HG03175 (cell line): ENCODE data around the gene ACTL8.

Experiments
- ATAC-seq: cut with Tn5 transposase; IDR thresholded peaks from one replicate; pipeline ENCODE4 v1.9.1; 2021; ENCODE audit warnings: mild to moderate bottlenecking, moderate library complexity; ENCODE audit not compliant: unreplicated experiment

Gene ACTL8

DNA sequence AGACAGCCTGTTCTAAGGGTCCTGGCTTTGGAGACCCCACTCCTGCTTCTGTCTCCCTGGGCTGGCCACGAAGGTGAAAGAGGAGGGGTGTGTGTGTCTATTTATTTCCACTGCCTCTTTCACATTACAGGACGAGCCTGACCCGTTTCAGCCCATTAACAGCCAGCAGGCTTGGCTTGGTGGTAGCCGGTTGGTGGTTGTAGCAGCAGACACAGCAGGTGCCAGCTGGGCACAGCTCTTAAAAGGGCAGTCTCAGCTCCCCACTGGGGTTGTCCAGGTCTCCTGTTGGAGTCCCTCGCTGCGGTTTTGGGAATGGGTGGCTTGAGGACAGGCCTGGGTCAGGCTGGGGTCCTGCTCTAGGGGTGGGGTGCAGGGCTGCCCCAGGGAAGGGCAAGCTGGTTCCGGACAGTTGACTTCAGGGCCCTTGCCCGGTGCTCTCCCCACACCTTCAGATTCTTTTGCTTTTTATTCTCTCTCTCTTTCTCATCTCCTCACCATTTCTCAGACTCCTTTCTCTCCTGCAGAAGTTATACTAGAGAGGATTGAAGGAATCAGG lies 84.6 kb downstream of the ACTL8 start:
- ATAC-seq, result no peak

DNA sequence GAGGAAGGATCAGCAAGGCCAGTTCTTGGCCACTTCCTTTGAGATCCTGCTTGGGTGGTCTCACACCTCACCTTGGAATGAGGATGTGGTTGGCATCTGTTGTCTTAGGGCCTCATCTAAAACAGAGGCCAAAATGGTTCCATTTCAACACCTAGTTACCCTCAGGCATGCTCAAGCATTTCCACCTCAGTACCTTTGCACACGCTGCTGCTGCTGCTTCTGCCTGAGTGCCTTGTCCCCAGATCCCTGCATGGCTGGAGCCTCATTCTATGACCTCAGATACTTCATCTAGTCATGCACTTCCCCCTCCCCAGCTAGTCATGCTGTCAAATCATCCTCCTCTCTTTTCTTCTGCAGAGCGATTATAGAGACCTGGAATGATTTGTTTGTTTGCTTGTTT lies 86.8 kb downstream of the ACTL8 start:
- no peak for ATAC-seq

DNA sequence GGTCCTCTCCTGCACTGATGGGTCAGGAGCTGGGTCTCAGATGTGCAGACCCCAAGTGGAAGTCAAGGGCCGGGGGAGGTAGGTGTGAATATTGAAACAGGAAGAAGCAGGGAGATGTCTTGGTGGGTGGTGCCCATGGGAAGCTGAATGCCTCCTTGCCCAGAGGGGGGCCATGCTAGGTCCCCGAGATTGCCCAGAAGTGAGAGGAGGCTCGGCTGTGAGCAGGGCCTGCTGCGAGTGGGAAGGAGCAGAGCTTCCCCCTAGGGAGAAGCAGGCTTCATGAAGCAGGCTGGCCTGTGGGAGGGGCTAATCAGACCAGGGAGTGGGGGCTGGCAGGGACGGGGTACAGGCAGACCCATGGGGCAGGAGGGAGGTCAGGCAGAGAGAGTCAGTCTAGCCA lies 87.6 kb downstream of the ACTL8 start:
- no peak for ATAC-seq

DNA sequence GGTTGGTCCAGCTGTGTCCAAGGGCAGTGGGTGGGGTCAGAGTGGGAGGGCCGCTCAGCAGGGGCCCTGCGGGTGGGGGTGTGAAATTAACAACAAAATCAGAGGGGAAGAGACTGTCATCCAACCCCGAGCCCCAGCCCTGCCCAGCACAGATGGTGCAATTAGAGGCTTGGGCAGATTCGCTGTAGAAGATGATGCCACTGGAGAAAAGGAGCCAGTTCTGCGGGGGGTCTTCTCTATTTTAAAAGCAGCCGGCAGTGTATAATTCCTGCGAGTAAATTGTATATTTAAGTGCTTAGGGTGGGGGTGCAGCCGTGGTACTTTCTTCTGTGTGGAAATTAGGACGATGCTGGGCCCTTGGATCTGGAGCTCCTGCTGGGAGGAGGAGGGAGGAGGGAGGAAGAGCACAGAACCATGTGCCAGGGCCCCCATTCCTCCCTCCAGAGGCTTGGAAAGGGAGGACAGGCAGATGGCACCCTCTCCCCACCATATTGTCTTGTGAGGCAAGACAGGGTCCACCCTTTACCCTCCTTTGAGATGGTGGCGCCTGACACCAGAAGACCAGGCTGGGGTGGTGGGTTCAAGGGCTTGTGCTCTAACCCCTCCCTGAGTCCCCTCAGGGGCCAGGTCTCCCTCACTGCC lies 89.2 kb downstream of the ACTL8 start:
- no peak for ATAC-seq

DNA sequence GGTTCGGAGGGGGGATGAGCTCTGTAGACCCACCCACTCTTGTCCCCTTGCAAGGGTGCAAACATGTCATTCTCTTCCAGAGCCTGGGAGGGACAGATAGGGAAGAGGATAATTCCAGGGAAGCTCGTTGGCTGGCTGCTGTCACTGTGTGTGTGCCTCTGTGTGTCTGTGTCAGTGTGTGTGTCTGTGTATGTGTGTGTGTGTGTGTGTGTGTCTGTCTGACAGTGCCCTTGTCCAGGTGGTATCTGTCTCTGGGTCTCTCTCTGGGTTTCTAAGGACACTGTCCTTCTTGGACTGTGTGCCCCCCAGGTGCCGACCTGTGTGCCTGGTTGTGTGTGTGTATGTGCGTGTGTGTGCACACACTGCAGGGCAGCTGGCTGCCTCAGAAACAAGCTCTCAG lies 90.5 kb downstream of the ACTL8 start:
- ATAC-seq, result no peak

DNA sequence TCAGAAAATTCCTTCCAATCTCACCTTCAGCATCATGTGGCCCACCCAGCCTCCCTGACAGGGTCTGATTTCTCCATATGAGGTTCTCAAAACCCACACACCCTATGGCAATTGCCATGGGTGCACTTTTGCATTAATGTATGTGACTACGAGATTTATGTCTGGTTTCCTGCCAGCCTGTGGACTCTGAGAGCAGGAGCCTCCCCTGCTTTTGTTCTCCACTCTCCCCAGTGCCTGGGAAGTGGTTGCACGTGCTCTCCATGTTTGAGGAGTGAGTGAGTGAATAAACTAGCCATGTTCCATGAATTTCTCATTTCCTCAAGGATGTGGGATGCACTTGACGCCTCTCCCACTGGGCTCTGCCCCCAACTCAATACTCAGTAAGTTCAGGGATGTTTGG lies 91.2 kb downstream of the ACTL8 start:
- ATAC-seq, result no peak

DNA sequence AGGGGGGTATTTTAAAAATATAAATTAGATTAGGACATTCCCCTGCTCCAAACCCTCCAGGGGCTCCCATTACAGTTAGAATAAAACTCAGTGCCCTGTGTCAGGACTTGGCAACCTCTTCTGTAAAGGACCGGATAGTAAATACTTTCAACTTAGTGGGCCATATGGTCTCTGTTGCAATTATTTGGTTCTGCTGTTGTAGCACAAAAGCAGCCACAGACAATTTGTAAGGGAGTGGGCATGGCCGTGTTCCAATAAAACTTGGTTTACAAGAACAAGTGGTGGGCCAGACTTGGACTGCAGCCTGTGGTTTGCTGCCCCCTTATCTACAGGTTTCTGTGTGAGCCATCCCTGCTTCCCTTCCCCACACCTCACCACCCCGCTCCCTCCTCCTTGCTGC lies 92.0 kb downstream of the ACTL8 start:
- no peak for ATAC-seq

DNA sequence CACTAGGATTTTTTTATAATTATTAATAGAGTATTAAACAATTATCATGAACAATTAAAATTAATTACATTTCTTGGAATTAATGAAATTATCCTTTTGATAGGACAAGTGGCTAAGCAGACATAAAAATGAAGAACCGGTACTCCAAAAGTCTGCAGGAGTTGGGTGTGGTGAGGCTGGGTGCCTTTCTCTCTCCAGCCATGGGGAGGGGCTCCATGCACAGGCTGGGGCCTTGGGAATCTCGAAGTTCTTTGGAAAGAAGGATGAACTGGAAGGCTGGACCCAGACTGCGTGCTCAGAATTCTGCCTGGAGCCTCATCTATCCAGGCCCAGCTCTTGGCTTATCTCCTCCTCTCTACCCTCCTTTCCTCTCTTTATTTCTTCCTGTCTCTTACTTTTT lies 94.1 kb downstream of the ACTL8 start:
- no peak for ATAC-seq

DNA sequence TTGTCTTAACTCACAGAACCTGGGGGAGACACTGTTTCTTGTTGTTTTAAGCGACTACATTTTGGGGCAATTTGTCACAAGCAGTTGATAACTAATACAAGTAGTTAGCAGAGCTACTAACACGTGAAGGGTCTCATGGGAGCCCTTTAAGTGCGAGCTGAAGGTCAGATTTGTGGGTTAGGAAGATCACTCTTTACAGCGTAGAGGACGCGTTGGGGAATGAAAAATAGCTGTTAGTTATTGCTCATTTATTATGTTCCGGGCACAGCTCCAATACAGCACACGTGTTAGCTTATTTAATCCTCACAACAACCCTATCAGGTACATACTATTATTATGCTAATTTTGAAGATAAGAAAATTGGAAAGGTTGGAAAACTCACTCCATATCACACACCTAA lies 95.9 kb downstream of the ACTL8 start:
- ATAC-seq, result no peak

DNA sequence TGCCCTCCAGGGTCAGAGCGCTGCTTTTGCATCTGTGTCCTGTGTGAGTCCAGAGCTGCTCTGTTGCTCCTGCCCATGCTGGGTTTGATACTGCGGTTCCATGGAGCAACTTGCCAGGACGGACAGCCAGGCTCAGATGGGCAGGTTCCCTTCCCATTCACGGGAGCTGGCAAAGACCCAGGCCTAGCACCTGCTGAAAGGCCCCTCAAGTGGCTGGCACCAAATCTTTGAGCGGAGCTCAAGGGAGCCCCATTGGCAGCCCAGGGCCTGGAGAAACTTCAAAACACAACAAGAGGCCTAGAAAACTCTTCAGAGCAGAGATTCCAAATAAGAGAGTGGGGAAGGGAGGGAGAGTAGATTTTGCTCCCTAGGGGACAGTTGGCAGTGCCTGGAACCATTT lies 97.2 kb downstream of the ACTL8 start:
- ATAC-seq, result no peak

DNA sequence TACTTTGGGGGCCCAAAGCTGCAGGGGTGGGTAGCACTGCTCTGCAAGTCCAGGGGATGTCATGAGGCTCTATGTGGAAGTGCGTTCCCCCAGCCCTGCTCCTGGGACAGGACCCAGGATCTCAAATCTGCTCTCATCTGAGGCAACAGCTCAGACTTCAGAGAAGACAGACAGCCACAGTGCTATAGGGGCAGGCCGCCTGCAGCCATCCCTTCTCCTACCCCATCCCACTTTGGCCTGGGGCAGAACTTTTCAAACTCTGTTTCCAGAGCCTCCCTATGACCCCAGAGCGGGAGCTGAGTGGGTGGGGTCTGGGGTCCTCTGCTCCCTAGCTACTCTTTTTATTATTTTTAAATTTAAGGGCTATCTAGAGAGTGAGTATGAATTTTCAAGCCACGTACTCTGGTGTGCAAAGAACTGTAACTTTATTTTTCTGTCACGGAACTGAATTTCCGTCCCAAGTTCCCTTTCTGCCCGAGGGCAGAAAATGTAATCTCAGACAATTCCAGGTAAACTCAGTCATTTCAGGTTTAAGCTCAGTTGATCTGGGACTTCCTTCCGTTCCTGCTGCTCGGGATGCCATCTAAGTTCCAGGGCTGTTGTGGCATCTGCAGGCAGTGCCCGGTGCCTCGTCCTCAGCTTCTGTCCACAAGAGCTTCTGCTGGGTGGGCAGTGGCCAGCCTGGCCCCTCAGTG lies 98.3 kb downstream of the ACTL8 start:
- no peak for ATAC-seq

DNA sequence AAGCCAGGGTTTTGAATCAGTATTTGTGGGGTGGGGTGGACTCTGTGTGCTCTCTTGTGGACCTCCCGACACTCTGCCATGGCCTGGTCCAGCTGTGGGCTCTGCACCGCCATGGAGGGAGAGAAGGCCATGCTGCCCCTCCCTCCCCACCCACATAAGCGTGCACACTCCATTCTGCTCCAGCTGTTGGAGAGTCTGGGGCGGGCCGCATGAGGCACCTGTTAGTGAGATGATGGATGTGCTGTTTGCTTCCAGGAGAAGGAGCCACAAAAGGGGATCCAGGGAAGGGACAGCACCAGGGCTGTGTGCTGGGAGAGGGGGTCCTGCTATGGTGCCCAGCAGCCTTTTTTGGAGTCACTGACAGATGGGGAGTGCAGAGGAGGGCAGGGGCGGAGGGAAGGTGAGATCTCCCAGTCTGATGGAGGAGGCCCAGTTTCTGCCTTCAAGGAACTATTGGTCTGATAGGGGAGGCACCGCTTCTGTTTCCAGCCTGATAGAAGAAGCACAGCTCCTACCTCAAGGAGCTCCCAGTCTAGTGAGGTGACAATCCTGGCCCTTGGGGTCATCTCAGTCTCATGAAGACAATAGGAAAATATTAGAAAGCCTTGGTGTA lies 101.5 kb downstream of the ACTL8 start:
- no peak for ATAC-seq

DNA sequence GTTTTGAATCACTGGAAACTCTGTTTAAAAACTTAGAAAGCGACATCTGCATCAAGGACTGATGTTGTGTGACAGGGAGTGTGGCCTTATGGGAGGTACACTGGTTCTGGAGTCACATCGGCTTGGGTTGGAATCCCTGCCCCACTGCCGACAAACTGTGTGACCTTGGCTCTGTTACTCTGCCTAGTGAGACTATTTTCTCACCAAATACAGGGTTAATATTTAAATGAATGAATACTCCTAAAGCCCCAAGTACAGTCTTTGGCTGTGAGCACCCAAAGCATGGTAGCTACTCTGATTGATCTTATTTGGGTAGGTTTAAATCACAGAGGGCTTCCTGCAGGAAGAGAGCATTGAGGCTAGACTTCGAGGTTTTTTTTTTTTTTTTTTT lies 102.0 kb downstream of the ACTL8 start:
- no peak for ATAC-seq

DNA sequence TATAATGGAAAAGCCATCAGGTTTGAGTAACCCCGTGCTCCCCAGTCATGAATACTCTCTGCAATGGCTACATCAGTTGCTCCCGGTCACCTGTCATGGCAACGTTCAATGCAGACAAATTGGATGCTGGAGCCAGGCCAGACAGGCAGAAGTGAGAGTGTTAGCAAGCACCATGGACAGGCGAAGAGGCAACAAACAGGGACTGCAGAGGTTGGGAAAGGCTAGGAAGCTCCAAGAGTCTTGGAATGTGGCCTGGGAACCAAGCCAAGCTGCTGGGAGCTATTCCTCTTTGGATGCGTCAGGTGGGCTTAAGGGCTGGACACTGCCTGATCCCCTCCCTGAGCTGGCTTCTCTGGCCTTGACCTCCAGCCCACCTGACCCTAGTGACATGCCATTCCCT lies 102.9 kb downstream of the ACTL8 start:
- no peak for ATAC-seq

DNA sequence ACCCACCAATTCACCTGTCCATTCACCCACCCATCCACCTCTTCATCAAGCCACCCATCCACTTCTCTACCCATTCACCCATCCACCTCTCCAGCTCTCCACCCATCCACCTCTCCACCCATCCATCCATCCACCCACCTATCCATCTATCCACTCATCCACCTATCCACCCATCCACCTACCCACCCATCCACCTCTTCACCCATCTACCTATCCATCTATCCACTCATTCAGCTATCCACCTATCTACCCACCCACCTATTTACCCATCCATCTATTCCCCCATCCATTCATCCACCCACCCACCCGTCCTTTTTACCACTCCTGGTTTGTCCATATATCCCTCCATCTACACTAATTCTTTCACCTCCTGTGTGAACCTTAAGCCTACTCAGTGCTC lies 105.7 kb downstream of the ACTL8 start:
- no peak for ATAC-seq

DNA sequence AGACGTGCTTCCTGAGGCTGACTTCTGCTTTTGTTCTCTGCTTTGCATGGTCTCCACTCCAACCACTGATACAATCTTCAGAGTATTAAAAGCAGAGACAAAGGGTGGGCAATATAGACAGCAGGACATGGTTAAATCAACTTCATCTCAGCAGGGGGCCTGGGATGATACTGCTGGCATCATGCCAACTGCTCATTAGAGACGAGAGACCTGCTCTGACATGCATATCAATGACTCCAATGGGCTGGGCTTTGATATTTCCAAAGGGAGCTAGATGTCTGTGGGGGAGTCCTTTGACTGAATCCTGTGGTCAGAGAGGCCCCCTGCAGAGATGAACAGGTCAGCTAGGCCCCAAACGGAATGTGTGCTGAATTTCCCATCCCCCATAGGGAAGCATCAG lies 106.6 kb downstream of the ACTL8 start:
- ATAC-seq, result no peak

DNA sequence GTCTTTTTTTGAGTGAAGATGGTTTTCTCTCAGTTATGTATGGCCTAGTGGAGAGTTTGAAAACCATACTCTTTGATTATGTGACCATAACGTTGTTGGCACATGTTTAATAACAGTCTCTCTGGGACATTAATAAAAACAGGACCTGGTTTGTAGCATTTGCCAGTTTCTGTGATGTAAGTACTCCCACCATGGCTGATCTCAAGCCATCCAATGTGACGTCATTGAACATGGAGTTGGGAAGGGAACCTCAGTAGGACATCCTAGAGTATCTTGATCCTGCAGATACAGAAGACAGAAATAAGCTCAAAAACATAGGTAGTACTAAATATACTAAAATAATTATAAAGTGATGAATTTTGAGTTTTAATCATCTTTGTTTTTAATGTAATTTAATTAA lies 107.0 kb downstream of the ACTL8 start:
- ATAC-seq, result no peak

DNA sequence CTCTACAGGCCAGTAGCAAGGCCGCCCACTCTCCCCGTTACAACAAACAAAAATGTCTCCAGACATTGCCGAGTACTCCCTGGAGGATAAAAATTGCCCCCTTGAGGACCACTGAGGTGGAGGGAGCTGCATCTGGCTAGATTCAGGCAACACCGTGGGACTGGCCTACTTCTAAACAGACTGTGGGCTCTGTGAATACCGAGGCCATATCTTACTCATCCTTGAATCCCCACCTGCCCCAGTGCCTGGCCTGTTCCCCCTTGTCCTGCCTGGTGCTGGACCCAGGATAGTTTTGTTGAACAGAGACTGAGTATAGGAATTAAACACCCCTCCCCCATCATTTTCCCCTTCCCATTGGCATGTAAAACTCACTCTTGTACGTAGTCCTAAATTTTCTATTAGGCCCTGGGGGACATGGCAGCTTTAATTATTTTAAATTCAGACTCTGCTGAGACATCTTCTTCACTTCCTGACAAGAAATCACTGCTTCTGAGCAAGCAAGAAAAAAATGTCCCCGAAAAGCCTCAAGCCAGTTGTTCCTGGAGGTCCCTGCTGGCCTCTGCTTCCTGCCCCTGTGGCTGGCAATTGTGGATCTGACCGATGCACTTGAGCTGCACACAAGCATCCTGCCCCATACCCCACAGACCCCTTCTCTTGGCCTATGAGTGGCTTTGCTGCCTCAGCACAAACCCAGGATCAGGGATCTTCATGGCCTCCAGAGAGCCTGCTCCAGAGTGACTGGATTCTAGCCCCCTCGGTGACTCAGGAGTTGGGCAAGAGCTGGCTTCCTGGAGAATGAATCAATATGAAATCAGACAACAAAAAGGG lies 111.0 kb downstream of the ACTL8 start:
- no peak for ATAC-seq

DNA sequence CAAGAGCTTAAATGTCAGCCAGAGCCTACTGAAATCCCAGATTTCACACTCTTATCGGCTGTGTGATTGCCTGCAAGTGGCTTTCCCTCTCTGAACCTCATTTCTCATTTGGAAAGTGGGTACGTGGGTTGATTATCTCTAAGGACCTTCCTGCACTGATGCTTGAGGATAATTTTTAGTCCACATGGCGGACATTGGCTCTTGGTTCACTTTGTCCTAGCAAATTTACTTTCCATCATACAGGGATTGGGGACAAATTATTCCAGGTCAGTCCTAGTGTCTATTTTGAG lies 111.6 kb downstream of the ACTL8 start:
- ATAC-seq, result no peak

DNA sequence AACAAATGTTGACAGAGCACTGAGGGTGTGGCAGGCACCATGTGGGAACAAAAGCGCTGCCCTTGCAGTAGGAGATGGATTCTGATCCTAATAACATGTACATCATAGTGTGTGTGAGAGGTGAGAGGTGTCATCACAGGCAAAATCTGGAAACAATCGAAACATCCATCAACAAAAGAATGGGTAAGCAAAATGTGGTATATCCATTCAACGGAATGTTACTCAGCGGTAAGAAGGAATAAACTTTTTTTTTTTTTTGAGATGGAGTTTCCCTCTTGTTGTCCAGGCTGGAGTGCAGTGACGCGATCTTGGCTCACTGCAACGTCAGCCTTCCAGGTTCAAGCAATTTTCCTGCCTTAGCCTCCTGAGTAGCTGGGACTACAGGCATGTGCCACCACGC lies 112.3 kb downstream of the ACTL8 start:
- ATAC-seq, result no peak

DNA sequence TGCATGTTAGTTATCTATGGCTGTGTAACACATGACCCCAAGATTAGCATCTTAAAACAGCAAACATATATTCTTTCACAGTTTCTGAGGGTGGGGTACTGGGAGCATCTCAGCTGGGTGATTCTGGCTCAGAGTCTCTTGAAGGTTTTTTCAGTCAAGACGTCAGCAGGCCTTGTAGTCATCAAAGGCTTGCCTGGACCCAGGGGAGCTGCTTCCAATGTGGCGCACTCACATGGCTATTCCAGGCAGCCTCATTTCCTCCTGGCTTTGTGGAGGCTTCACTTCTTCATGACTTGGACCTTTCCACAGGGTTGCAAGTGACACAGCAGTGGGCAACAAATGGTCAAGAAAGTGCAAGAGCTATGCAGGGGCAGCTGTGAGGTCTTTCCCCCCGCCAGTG lies 114.7 kb downstream of the ACTL8 start:
- no peak for ATAC-seq

DNA sequence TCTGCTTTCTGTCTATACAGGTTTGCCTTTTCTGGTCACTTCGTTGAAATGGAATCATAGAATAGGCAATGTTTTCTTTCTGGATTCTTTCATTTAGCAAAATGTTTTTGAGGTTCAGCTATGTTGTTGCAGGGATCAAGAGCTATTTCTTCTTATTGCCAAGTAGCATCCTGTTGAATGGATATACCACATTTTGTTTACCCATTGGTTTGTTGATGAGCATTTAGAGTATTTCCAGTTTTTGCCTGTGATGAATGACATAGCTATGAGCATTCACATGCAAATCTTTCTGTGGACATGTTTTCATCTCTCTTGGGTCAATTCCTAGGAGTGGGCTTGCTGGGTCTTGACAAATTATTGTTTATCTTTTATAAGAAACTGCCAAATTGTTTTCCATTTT lies 115.5 kb downstream of the ACTL8 start:
- ATAC-seq, result no peak
